HEK293 (cell line): ENCODE measurements around the gene ABI3.

Source experiments
- CTCF ChIA-PET: fragments of 350-600 bp; formaldehyde crosslinking; extraction: SDS; loops from one replicate; lab custom pipeline; 2021; ENCODE audit warnings: antibody characterized with exemption; lab: Yijun Ruan, JAX
- POLR2A ChIA-PET: fragments of 300-600 bp; formaldehyde crosslinking; extraction: SDS; loops from one replicate; lab custom pipeline; 2020; ENCODE audit warnings: antibody characterized with exemption, inconsistent platforms; lab: Yijun Ruan, JAX
- H3K27ac ChIP-seq: fragments of 200-500 bp; sonication (Bioruptor generic); 2 replicates; pipeline ENCODE4 v1.5.1; 2014; ENCODE audit warnings: low read depth, low read length, control low read depth, inconsistent platforms; ENCODE audit errors: extremely low read depth
- H3K36me3 ChIP-seq, 2 experiments: fragments of 200-500 bp in 1 of 2; sonication (Bioruptor generic) in 1 of 2; 1 replicate in 1 of 2; 2 replicates in 1 of 2; pipeline ENCODE4 v1.5.1; 2014 to 2017; ENCODE audit warnings: inconsistent platforms in 2 of 2, low read length in 2 of 2; ENCODE audit not compliant: control insufficient read depth in 2 of 2, insufficient read depth in 1 of 2
- H3K4me1 ChIP-seq: fragments of 200-500 bp; sonication (Bioruptor generic); 2 replicates; pipeline ENCODE4 v1.5.1; 2014; ENCODE audit warnings: mild to moderate bottlenecking, low read length, inconsistent platforms; ENCODE audit not compliant: control insufficient read depth, insufficient read depth
- H3K4me3 ChIP-seq: 2 replicates; pipeline ENCODE4 v1.5.1; 2011; ENCODE audit warnings: low read depth, mild to moderate bottlenecking, control low read depth, low read length, moderate library complexity
- H3K9me3 ChIP-seq: fragments of 200-500 bp; sonication (Bioruptor generic); 2 replicates; pipeline ENCODE4 v1.5.1; 2014; ENCODE audit warnings: low read depth, low read length, inconsistent platforms; ENCODE audit not compliant: control insufficient read depth, insufficient read depth
- CTCF ChIP-seq: fragments of 450-650 bp; formaldehyde crosslinking; IDR thresholded peaks from 2 replicates; pipeline ENCODE4 v1.5.1; 2016; ENCODE audit warnings: missing biosample characterization, missing genetic modification characterization
- ELK4 ChIP-seq: IDR thresholded peaks from 2 replicates; pipeline ENCODE4 v1.6.1; 2011; ENCODE audit warnings: mild to moderate bottlenecking, low read depth, low read length, borderline replicate concordance
- IKZF3 ChIP-seq: fragments of 450-650 bp; IDR thresholded peaks from 2 replicates; pipeline ENCODE4 v1.5.0; 2018; ENCODE audit warnings: missing biosample characterization, mild to moderate bottlenecking, missing genetic modification characterization, moderate library complexity
- KLF1 ChIP-seq: fragments of 450-650 bp; formaldehyde crosslinking; IDR thresholded peaks from 2 replicates; pipeline ENCODE4 v1.5.1; 2016; ENCODE audit warnings: missing biosample characterization, missing genetic modification characterization
- KLF16 ChIP-seq: fragments of 450-650 bp; formaldehyde crosslinking; IDR thresholded peaks from 2 replicates; pipeline ENCODE4 v1.5.1; 2017; ENCODE audit warnings: missing biosample characterization, missing genetic modification characterization
- MYNN ChIP-seq: fragments of 450-650 bp; formaldehyde crosslinking; IDR thresholded peaks from 2 replicates; pipeline ENCODE4 v1.5.1; 2016; ENCODE audit warnings: missing biosample characterization, missing genetic modification characterization, borderline replicate concordance
- OSR2 ChIP-seq: fragments of 450-650 bp; formaldehyde crosslinking; IDR thresholded peaks from 2 replicates; pipeline ENCODE4 v1.5.1; 2016; ENCODE audit warnings: missing biosample characterization, missing genetic modification characterization
- PRDM10 ChIP-seq: fragments of 450-650 bp; formaldehyde crosslinking; IDR thresholded peaks from 2 replicates; pipeline ENCODE4 v1.5.1; 2016; ENCODE audit warnings: missing biosample characterization, missing genetic modification characterization
- PRDM6 ChIP-seq: fragments of 450-650 bp; formaldehyde crosslinking; IDR thresholded peaks from 2 replicates; pipeline ENCODE4 v1.5.1; 2017; ENCODE audit warnings: missing biosample characterization, missing genetic modification characterization
- SCRT2 ChIP-seq: fragments of 450-650 bp; formaldehyde crosslinking; IDR thresholded peaks from 2 replicates; pipeline ENCODE4 v1.5.1; 2016; ENCODE audit warnings: missing biosample characterization, missing genetic modification characterization
- ZBTB6 ChIP-seq: fragments of 450-650 bp; formaldehyde crosslinking; IDR thresholded peaks from 2 replicates; pipeline ENCODE4 v1.5.1; 2017; ENCODE audit warnings: missing biosample characterization, missing genetic modification characterization
- ZEB2 ChIP-seq: fragments of 450-650 bp; formaldehyde crosslinking; IDR thresholded peaks from 2 replicates; pipeline ENCODE4 v1.5.1; 2016; ENCODE audit warnings: missing biosample characterization, missing genetic modification characterization
- ZFP37 ChIP-seq: fragments of 450-650 bp; formaldehyde crosslinking; IDR thresholded peaks from 2 replicates; pipeline ENCODE4 v1.5.1; 2016; ENCODE audit warnings: missing biosample characterization, missing genetic modification characterization
- ZNF18 ChIP-seq: fragments of 450-650 bp; formaldehyde crosslinking; IDR thresholded peaks from 2 replicates; pipeline ENCODE4 v1.5.1; 2016; ENCODE audit warnings: missing biosample characterization, missing genetic modification characterization
- ZNF426 ChIP-seq: fragments of 450-650 bp; formaldehyde crosslinking; IDR thresholded peaks from 2 replicates; pipeline ENCODE4 v1.5.1; 2017; ENCODE audit warnings: missing biosample characterization, missing genetic modification characterization, mild to moderate bottlenecking, inconsistent platforms, moderate library complexity
- ZNF48 ChIP-seq: fragments of 450-650 bp; formaldehyde crosslinking; IDR thresholded peaks from 2 replicates; pipeline ENCODE4 v1.5.1; 2016; ENCODE audit warnings: missing biosample characterization, missing genetic modification characterization
- ZNF580 ChIP-seq: fragments of 450-650 bp; formaldehyde crosslinking; IDR thresholded peaks from 2 replicates; pipeline ENCODE4 v1.5.1; 2016; ENCODE audit warnings: missing biosample characterization, missing genetic modification characterization
- ZNF629 ChIP-seq: fragments of 450-650 bp; formaldehyde crosslinking; IDR thresholded peaks from 2 replicates; pipeline ENCODE4 v1.5.1; 2017; ENCODE audit warnings: missing biosample characterization, missing genetic modification characterization
- ZNF704 ChIP-seq: fragments of 450-650 bp; formaldehyde crosslinking; IDR thresholded peaks from 2 replicates; pipeline ENCODE4 v1.5.1; 2016; ENCODE audit warnings: missing biosample characterization, missing genetic modification characterization
- ZNF837 ChIP-seq: fragments of 450-650 bp; formaldehyde crosslinking; IDR thresholded peaks from 2 replicates; pipeline ENCODE4 v1.5.1; 2016; ENCODE audit warnings: missing biosample characterization, missing genetic modification characterization
- ZSCAN30 ChIP-seq: fragments of 450-650 bp; IDR thresholded peaks from 2 replicates; pipeline ENCODE4 v1.5.1; 2018; ENCODE audit warnings: missing biosample characterization, mild to moderate bottlenecking, missing genetic modification characterization, moderate library complexity
- ZSCAN5A ChIP-seq: fragments of 450-650 bp; formaldehyde crosslinking; IDR thresholded peaks from 2 replicates; pipeline ENCODE4 v1.5.1; 2016; ENCODE audit warnings: missing biosample characterization, missing genetic modification characterization

The ABI3 gene

GRCh38 chr17:49247944-49248343, 37.4 kb downstream of the ABI3 start (continued):
- TF ChIP-seq CTCF (tag by site-specific recombination) (no peak), ZBTB6 (tag by site-specific recombination) (no peak), ZNF48 (tag by site-specific recombination) (no peak), KLF1 (tag by site-specific recombination) (0 out of 2 replicates have a peak, but pooled peaks have one; percentile 61), KLF16 (tag by site-specific recombination) (no peak), PRDM10 (tag by site-specific recombination) (no peak), ZNF426 (tag by site-specific recombination) (no peak)

- no peak overlapping the region for H3K27ac ChIP-seq
- no peak overlapping the region for H3K4me3 ChIP-seq
- H3K36me3 ChIP-seq, result no peaks in the 10 kb centered on the region
- no peaks in the 10 kb centered on the region for H3K9me3 ChIP-seq
- ChIA-PET CTCF (interaction anchor here (0.6 to 0.7 kb wide), 2 partner anchors 147 to 1367 kb away, joined by 3 read pairs; no protein-coding TSS in a partner anchor), POLR2A (interaction anchor here (0.6 kb wide), 1 partner anchor 151 kb away, joined by 5 read pairs; no protein-coding TSS in a partner anchor)
- peaks cover 3% of the 10 kb centered on the region; the same call in 1 of the 2 replicates for H3K4me1 ChIP-seq
- TF ChIP-seq ZNF18 (no peak), ZSCAN5A (no peak), IKZF3 (tag by site-specific recombination) (no peak), ZNF704 (tag by site-specific recombination) (no peak), ZEB2 (tag by site-specific recombination) (no peak), KLF1 (tag by site-specific recombination) (peak; percentile 97), ELK4 (no peak), ZFP37 (no peak), ZSCAN30 (tag by site-specific recombination) (no peak), OSR2 (tag by site-specific recombination) (peak; percentile 53; the same call in 1 of the 2 replicates), PRDM6 (tag by site-specific recombination) (no peak), SCRT2 (tag by site-specific recombination) (no peak), ZNF580 (no peak), ZNF629 (tag by site-specific recombination) (no peak), ZNF837 (no peak), MYNN (no peak)
Observed at GRCh38 chr17:49249292-49249794, 38.8 kb downstream of the ABI3 start.
